PC-3 (cell line): Measurements from ENCODE around the gene ALKBH8.

Source experiments
- CTCF ChIP-seq: fragments of 300-600 bp; sonication (generic); conservative IDR thresholded peaks from 2 replicates; pipeline ENCODE4 v1.5.1; 2017; ENCODE audit warnings: antibody characterized with exemption, low read depth, mild to moderate bottlenecking, low read length
- EZH2 ChIP-seq: fragments of 300-600 bp; sonication (generic); IDR thresholded peaks from one replicate; pipeline ENCODE4 v1.6.1; 2017; ENCODE audit warnings: antibody characterized with exemption, mild to moderate bottlenecking, low read length; ENCODE audit not compliant: unreplicated experiment

GRCh38 chr11:107501713-107502112 is 63.8 kb downstream of the ALKBH8 start:
- TF ChIP-seq CTCF (no peak), EZH2 (no peak)
